Neural progenitor cell (in vitro differentiated cells): ENCODE data around the gene KLHDC7B. TPM values are rescaled to one million over a fixed set of nuclear protein-coding genes. Genes with fewer than 3 reads are reported as not detected.

Source experiments
- DNase-seq: peaks from one replicate; pipeline ENCODE4 v3.0.0-alpha.2; 2016; ENCODE audit warnings: low spot score
- H2AFZ ChIP-seq: fragments of 200-600 bp; sonication (generic); replicated peaks from 2 replicates; pipeline ENCODE4 v1.6.1; 2016; ENCODE audit warnings: antibody characterized with exemption
- H3F3A ChIP-seq: fragments of 200-600 bp; sonication (generic); 2 replicates; pipeline ENCODE4 v1.6.1; 2016; ENCODE audit warnings: antibody characterized with exemption, low read depth
- H3K27ac ChIP-seq: fragments of 200-600 bp; sonication (generic); 2 replicates; pipeline ENCODE4 v1.5.1; 2016; ENCODE audit warnings: mild to moderate bottlenecking
- H3K27me3 ChIP-seq: fragments of 200-600 bp; sonication (generic); 2 replicates; pipeline ENCODE4 v1.6.1; 2016; ENCODE audit warnings: mild to moderate bottlenecking, moderate library complexity
- H3K36me3 ChIP-seq: fragments of 200-600 bp; sonication (generic); 2 replicates; pipeline ENCODE4 v1.5.1; 2016
- H3K4me1 ChIP-seq: fragments of 200-600 bp; sonication (generic); 2 replicates; pipeline ENCODE4 v1.6.1; 2016; ENCODE audit warnings: mixed run types
- H3K4me2 ChIP-seq: fragments of 200-600 bp; sonication (generic); 2 replicates; pipeline ENCODE4 v1.6.1; 2016
- H3K4me3 ChIP-seq: fragments of 200-600 bp; sonication (generic); 2 replicates; pipeline ENCODE4 v1.5.1; 2016
- H3K79me2 ChIP-seq: fragments of 200-600 bp; sonication (generic); 2 replicates; pipeline ENCODE4 v1.6.1; 2016; ENCODE audit warnings: low read depth
- H3K9ac ChIP-seq: fragments of 200-600 bp; sonication (generic); 2 replicates; pipeline ENCODE4 v1.6.1; 2016
- H3K9me3 ChIP-seq: fragments of 200-600 bp; sonication (generic); 2 replicates; pipeline ENCODE4 v1.5.1; 2016; ENCODE audit warnings: low read depth
- H4K20me1 ChIP-seq: fragments of 200-600 bp; sonication (generic); 2 replicates; pipeline ENCODE4 v1.6.1; 2016; ENCODE audit warnings: low read depth
- H3K27ac Mint-ChIP-seq: 3 replicates; pipeline ENCODE4 v1.8.0; 2021; ENCODE audit warnings: mixed read lengths
- H3K27me3 Mint-ChIP-seq: 2 replicates; pipeline ENCODE4 v1.8.0; 2022; ENCODE audit warnings: low read depth, mild to moderate bottlenecking, inconsistent platforms, moderate library complexity, mixed read lengths; ENCODE audit not compliant: insufficient read depth
- H3K36me3 Mint-ChIP-seq: 3 replicates; pipeline ENCODE4 v1.8.0; 2021; ENCODE audit warnings: mixed read lengths
- H3K4me1 Mint-ChIP-seq: 3 replicates; pipeline ENCODE4 v1.8.0; 2021; ENCODE audit warnings: mixed read lengths
- H3K4me3 Mint-ChIP-seq: 3 replicates; pipeline ENCODE4 v1.8.0; 2021; ENCODE audit warnings: mild to moderate bottlenecking, moderate library complexity, mixed read lengths
- H3K9me3 Mint-ChIP-seq: 3 replicates; pipeline ENCODE4 v1.8.0; 2020; ENCODE audit warnings: mixed read lengths
- EZH2 ChIP-seq: fragments of 200-600 bp; sonication (generic); IDR thresholded peaks from 2 replicates; pipeline ENCODE4 v1.6.1; 2017; ENCODE audit warnings: antibody characterized with exemption, mild to moderate bottlenecking, moderate library complexity
- EZH2phosphoT487 ChIP-seq: fragments of 200-600 bp; sonication (generic); IDR thresholded peaks from 2 replicates; pipeline ENCODE4 v1.6.1; 2017; ENCODE audit warnings: antibody characterized with exemption
- total RNA-seq: library from RNA; depleted of rRNA; stranded (reverse); fragments of >200 nt; gene quantifications from 2 replicates; pipeline ENCODE4 v1.2.3, GENCODE V29; 2015; ENCODE audit warnings: low replicate concordance
- TF ChIP-seq, protein P1 (sequence below): fragments of 200-600 bp; sonication (generic); IDR thresholded peaks from 2 replicates; pipeline ENCODE4 v1.5.1; 2017; ENCODE audit warnings: antibody characterized with exemption, mild to moderate bottlenecking

Gene KLHDC7B
- total RNA-seq, 1 donor from 2014 or later = not detected

- no peak overlapping the region for H3K4me3 ChIP-seq
- peaks cover 12% of the 10 kb centered on the region for H3K79me2 ChIP-seq
- Mint-ChIP-seq H3K9me3 (no peaks in the 10 kb centered on the region), H3K36me3 (no peaks in the 10 kb centered on the region), H3K27ac (no peak overlapping the region), H3K4me1 (peaks cover 10% of the 10 kb centered on the region), H3K4me3 (no peak overlapping the region), H3K27me3 (peaks cover 8% of the 10 kb centered on the region)
- H3K4me1 ChIP-seq = peaks cover 4% of the 10 kb centered on the region
- no peak overlapping the region for H3K9ac ChIP-seq
- no peak overlapping the region for H3K27ac ChIP-seq
- no peaks in the 10 kb centered on the region for H4K20me1 ChIP-seq
- no peak for DNase-seq
- H3K9me3 ChIP-seq = no peaks in the 10 kb centered on the region
- no peak overlapping the region for H2AFZ ChIP-seq
- no peak overlapping the region for H3K4me2 ChIP-seq
- H3F3A ChIP-seq = peaks cover 19% of the 10 kb centered on the region
- TF ChIP-seq EZH2phosphoT487 = no peak
- TF ChIP-seq, protein P1, sequence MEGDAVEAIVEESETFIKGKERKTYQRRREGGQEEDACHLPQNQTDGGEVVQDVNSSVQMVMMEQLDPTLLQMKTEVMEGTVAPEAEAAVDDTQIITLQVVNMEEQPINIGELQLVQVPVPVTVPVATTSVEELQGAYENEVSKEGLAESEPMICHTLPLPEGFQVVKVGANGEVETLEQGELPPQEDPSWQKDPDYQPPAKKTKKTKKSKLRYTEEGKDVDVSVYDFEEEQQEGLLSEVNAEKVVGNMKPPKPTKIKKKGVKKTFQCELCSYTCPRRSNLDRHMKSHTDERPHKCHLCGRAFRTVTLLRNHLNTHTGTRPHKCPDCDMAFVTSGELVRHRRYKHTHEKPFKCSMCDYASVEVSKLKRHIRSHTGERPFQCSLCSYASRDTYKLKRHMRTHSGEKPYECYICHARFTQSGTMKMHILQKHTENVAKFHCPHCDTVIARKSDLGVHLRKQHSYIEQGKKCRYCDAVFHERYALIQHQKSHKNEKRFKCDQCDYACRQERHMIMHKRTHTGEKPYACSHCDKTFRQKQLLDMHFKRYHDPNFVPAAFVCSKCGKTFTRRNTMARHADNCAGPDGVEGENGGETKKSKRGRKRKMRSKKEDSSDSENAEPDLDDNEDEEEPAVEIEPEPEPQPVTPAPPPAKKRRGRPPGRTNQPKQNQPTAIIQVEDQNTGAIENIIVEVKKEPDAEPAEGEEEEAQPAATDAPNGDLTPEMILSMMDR = no peak
- no peak for TF ChIP-seq EZH2
- peaks cover 4% of the 10 kb centered on the region for H3K27me3 ChIP-seq
- no peaks in the 10 kb centered on the region for H3K36me3 ChIP-seq
Measured at GRCh38 chr22:50585781-50586180, 40.1 kb downstream of the KLHDC7B start.

DNA sequence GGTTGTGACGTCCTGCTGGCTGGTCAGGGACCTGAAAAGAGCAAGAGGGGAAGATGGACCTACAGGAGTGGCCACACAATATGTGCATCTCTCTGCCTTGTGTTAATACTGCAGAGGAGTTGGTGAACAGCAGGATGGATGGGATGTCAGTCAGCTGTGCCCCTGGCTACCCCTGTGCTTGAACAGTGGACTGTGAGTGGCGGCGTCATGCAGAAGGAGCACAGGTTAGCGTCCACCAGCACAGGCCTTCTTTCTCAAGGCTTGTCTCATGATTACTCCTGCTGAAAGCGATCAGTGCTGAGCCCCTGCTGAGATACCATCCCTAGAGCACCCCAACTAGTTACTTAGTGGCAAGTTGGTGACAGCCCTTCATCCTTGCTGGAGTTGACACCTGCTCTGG, 40.7 kb downstream of the KLHDC7B start:
- Histone ChIP-seq H3K36me3 (no peaks in the 10 kb centered on the region), H3K9me3 (no peaks in the 10 kb centered on the region), H3K4me3 (no peak overlapping the region), H3K79me2 (peaks cover 6% of the 10 kb centered on the region), H3K4me1 (peaks cover 4% of the 10 kb centered on the region), H3K4me2 (no peak overlapping the region), H3K9ac (no peak overlapping the region), H4K20me1 (no peaks in the 10 kb centered on the region), H2AFZ (no peak overlapping the region), H3K27ac (no peak overlapping the region), H3K27me3 (peaks cover 4% of the 10 kb centered on the region), H3F3A (peaks cover 19% of the 10 kb centered on the region)
- no peak for DNase-seq
- Mint-ChIP-seq H3K4me3 (no peak overlapping the region), H3K4me1 (peaks cover 10% of the 10 kb centered on the region), H3K9me3 (no peaks in the 10 kb centered on the region), H3K27me3 (peaks cover 8% of the 10 kb centered on the region), H3K27ac (no peak overlapping the region), H3K36me3 (no peaks in the 10 kb centered on the region)
- TF ChIP-seq, protein P1 = no peak
- TF ChIP-seq EZH2 (no peak), EZH2phosphoT487 (no peak)

GRCh38 chr22:50587407-50587806, 41.7 kb downstream of the KLHDC7B start:
- Histone ChIP-seq H3K4me1 (peaks cover 4% of the 10 kb centered on the region), H3K9ac (no peak overlapping the region), H3K27me3 (peaks cover 4% of the 10 kb centered on the region), H3K27ac (no peak overlapping the region), H4K20me1 (no peaks in the 10 kb centered on the region), H2AFZ (no peak overlapping the region), H3K36me3 (no peaks in the 10 kb centered on the region), H3K79me2 (no peaks in the 10 kb centered on the region), H3F3A (peaks cover 10% of the 10 kb centered on the region), H3K4me2 (no peak overlapping the region), H3K4me3 (no peak overlapping the region), H3K9me3 (no peaks in the 10 kb centered on the region)
- DNase-seq = no peak
- H3K36me3 Mint-ChIP-seq = no peaks in the 10 kb centered on the region
- peaks cover 8% of the 10 kb centered on the region for H3K27me3 Mint-ChIP-seq
- H3K4me1 Mint-ChIP-seq = peaks cover 10% of the 10 kb centered on the region
- H3K27ac Mint-ChIP-seq = no peak overlapping the region
- TF ChIP-seq EZH2phosphoT487 (no peak), EZH2 (no peak)
- TF ChIP-seq, protein P1 = no peak
- H3K4me3 Mint-ChIP-seq = no peak overlapping the region
- no peaks in the 10 kb centered on the region for H3K9me3 Mint-ChIP-seq
